Esophagus squamous epithelium (tissue), 5 donors: ENCODE data around the gene ATP8A1. TPM values are rescaled to one million over a fixed set of nuclear protein-coding genes. Genes with fewer than 3 reads are reported as not detected.

Experiments
- DNase-seq: peaks from one replicate; lab custom pipeline; 2025; lab: John Stamatoyannopoulos, UW
- H3K27ac ChIP-seq, 4 donors: fragments of 200-600 bp; sonication (generic); one replicate each; pipeline ENCODE4 v1.5.1; 2016 to 2019; ENCODE audit warnings: mild to moderate bottlenecking in 1 of 4
- H3K27me3 ChIP-seq, 4 donors: fragments of 200-600 bp; sonication (generic); 1 replicate in 3 of 4; 2 replicates in 1 of 4; pipeline versions ENCODE4 v1.5.1 to v1.6.0; 2017 to 2021; ENCODE audit warnings: antibody characterized with exemption in 1 of 4
- H3K36me3 ChIP-seq, 3 donors: fragments of 200-600 bp; sonication (generic); one replicate each; pipeline ENCODE4 v1.5.1; 2016 to 2019
- H3K4me1 ChIP-seq, 3 donors: fragments of 200-600 bp; sonication (generic); one replicate each; pipeline ENCODE4 v1.5.1; 2017 to 2019
- H3K4me3 ChIP-seq, 4 donors: fragments of 200-600 bp; sonication (generic); 1 replicate in 3 of 4; 2 replicates in 1 of 4; pipeline ENCODE4 v1.5.1; 2016 to 2019; ENCODE audit warnings: mild to moderate bottlenecking in 2 of 4, moderate library complexity in 1 of 4
- H3K9me3 ChIP-seq, 3 donors: fragments of 200-600 bp; sonication (generic); one replicate each; pipeline ENCODE4 v1.5.1; 2016 to 2019
- POLR2A ChIP-seq, 4 donors: fragments of 450-650 bp; IDR thresholded peaks; one replicate each; pipeline ENCODE4 v1.6.1; 2017; ENCODE audit warnings: antibody characterized with exemption in 4 of 4, mild to moderate bottlenecking in 4 of 4, moderate library complexity in 3 of 4
- WGBS, 2 donors: methylation state at CpG; one replicate each; pipeline ENCODE4 v1.1.5; 2018; 5-methylcytosine and 5-hydroxymethylcytosine counted together
- intact Hi-C: fragments of 100-400 bp; cut with DNase I; formaldehyde crosslinking; loops from one replicate; pipeline ENCODE4 v1.15.0; 2022
- total RNA-seq, 4 donors: library from RNA; depleted of rRNA; stranded (reverse); fragments of >200 nt; gene quantifications; one replicate each; pipeline ENCODE4 v1.1.0, GENCODE V29; 2016
- TF ChIP-seq, protein P1 (sequence below), 6 experiments: fragments of 450-650 bp in 4 of 6; fragments of 200-600 bp in 2 of 6; sonication (generic) in 2 of 6; IDR thresholded peaks; one replicate each; pipeline ENCODE4 v1.5.1; 2016 to 2019; ENCODE audit warnings: antibody characterized with exemption in 6 of 6, mild to moderate bottlenecking in 4 of 6, moderate library complexity in 4 of 6
- donor health status: DM: yes; HTN: yes; CAD: no.

ATP8A1 gene
- total RNA-seq, 4 donors from 2014 or later: 1.9 to 11.8 (median 3.3) TPM

DNA sequence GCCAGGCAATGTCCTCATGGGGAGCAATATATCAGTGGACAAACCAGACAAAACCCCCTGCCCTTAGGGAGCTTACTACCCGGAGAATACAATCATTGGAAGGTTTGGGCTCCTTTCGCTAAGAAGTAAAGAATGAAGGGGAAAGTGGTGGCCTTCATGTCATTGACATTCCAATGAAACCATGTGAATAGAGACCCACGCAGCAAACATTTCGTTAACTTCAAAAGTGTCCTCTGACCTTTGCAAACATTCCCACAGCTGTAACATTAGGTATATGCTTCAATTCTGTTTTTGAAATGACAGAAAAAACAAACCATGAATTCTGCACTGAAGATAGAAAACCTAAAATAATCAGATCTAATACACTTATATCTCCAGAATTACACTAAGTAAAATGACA is 7.0 kb downstream of the ATP8A1 start:
- no peak overlapping the region for H3K4me3 ChIP-seq

DNA sequence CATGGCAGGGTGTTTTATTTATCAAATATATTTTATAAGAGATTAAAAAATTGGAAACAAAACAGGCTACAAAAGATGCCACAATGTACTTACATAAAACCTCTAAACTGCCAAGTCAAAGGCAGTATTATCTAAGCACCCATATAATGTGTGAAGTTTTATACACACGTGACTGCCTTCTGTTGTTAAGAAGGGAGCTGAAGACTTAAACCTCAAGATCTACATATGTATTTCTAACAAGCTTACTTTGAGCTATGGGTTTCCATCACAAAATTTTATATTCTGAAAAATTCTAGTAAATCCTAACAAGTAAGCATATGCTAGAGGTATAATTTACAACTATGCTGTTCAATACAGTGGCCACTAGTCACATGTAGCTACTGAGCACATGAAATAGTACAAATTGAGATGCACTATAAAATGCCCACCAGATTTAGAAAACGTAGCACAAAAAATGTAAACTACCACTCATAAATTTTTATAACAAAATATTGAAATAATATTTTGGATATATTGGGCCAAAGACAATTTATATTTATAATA is 9.8 kb downstream of the ATP8A1 start:
- no peak for TF ChIP-seq POLR2A (IDR thresholded peaks at IDR 0.05)
- TF ChIP-seq, protein P1, sequence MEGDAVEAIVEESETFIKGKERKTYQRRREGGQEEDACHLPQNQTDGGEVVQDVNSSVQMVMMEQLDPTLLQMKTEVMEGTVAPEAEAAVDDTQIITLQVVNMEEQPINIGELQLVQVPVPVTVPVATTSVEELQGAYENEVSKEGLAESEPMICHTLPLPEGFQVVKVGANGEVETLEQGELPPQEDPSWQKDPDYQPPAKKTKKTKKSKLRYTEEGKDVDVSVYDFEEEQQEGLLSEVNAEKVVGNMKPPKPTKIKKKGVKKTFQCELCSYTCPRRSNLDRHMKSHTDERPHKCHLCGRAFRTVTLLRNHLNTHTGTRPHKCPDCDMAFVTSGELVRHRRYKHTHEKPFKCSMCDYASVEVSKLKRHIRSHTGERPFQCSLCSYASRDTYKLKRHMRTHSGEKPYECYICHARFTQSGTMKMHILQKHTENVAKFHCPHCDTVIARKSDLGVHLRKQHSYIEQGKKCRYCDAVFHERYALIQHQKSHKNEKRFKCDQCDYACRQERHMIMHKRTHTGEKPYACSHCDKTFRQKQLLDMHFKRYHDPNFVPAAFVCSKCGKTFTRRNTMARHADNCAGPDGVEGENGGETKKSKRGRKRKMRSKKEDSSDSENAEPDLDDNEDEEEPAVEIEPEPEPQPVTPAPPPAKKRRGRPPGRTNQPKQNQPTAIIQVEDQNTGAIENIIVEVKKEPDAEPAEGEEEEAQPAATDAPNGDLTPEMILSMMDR (IDR thresholded peaks at IDR 0.05): no peak
- Histone ChIP-seq H3K36me3 (no peaks in the 10 kb centered on the region), H3K4me3 (no peak overlapping the region), H3K27me3 (no peaks in the 10 kb centered on the region), H3K9me3 (no peaks in the 10 kb centered on the region), H3K4me1 (no peaks in the 10 kb centered on the region), H3K27ac (no peak overlapping the region)
- intact Hi-C loops: no loop called here
- DNase-seq: no peak
- 74 to 78% methylated on average over 2 of the region's 2 CpGs for WGBS, 2 donors

More for the DNA sequence above, 7.0 kb downstream of the ATP8A1 start:
- TF ChIP-seq, protein P1 (IDR thresholded peaks at IDR 0.05): no peak
- TF ChIP-seq POLR2A (IDR thresholded peaks at IDR 0.05): no peak
- DNase-seq: no peak
- 79 to 87% methylated on average over 4 of the region's 4 CpGs for WGBS, 2 donors
- no peaks in the 10 kb centered on the region for H3K9me3 ChIP-seq
- H3K4me1 ChIP-seq: peaks cover 3 to 19% (median 6%) of the 10 kb centered on the region in 3 donors
- intact Hi-C loops: no loop called here
- no peaks in the 10 kb centered on the region for H3K36me3 ChIP-seq
- H3K27me3 ChIP-seq: no peaks in the 10 kb centered on the region
- H3K27ac ChIP-seq: no peak overlapping the region

DNA sequence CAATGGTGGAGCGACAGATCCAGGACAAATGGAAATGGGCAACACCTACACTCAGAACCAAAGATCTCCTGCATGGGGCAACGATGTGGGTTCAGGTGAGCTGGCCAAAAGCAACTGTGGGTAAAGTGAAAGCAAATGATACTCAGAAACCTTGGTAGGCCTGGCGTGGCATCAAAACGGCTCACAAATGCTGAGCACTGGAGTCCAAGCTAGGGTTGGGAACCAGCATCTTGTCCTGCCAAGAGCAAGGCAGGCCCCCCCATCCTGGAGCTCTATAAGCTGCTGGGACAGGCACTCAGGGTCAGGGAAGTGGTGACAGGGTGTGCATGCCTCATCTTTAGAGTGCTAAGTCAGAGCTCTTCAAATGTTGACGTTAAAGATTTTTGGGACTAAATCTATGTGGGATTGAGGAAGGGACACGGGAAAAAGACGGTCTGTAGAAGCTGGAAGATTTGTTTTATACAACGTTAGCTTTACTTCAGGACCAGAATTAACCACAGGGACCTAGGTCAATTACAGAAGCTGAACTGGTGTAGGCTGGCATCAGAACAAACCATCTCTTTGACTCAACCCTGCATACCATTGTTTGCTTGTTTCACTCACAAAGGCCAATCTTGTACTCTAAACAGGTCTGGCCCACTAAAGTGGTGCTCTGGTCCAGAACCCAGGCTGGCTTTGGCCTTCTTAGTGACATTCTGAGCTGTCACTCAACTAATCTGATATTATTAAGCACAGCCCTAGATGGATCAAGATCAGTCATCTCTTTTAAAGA is 10.7 kb downstream of the ATP8A1 start:
- Histone ChIP-seq H3K27ac (no peak overlapping the region), H3K36me3 (no peaks in the 10 kb centered on the region), H3K27me3 (no peaks in the 10 kb centered on the region), H3K4me3 (no peak overlapping the region), H3K4me1 (no peaks in the 10 kb centered on the region), H3K9me3 (no peaks in the 10 kb centered on the region)
- DNase-seq: no peak
- TF ChIP-seq POLR2A (IDR thresholded peaks at IDR 0.05): no peak
- TF ChIP-seq, protein P1 (IDR thresholded peaks at IDR 0.05): no peak
- intact Hi-C loops: no loop called here
- 86 to 88% methylated on average over 8 of the region's 8 CpGs for WGBS, 2 donors

DNA sequence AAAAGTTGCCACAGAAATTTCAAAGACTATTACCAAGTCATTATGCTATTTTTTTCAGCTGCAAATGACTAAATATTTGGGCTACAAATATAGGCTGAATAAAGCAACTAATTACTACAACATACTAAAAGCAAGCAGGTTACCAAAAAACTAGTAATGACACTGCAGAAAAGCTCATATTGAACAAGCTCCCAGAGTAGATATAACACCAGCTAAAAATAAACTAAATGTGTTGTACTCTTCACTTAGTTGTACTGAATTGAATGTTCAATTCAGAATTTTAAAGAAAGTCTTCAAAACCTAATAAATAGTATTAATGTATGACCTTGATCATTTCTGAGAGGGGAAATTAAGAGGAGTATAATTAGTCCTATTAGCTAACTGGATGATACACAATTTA is 12.0 kb downstream of the ATP8A1 start:
- Histone ChIP-seq H3K4me1 (no peaks in the 10 kb centered on the region), H3K9me3 (no peaks in the 10 kb centered on the region), H3K4me3 (no peak overlapping the region), H3K27me3 (no peaks in the 10 kb centered on the region), H3K36me3 (no peaks in the 10 kb centered on the region), H3K27ac (no peak overlapping the region)
- intact Hi-C loops: no loop called here
- DNase-seq: no peak
- TF ChIP-seq POLR2A (IDR thresholded peaks at IDR 0.05): no peak
- TF ChIP-seq, protein P1 (IDR thresholded peaks at IDR 0.05): no peak

DNA sequence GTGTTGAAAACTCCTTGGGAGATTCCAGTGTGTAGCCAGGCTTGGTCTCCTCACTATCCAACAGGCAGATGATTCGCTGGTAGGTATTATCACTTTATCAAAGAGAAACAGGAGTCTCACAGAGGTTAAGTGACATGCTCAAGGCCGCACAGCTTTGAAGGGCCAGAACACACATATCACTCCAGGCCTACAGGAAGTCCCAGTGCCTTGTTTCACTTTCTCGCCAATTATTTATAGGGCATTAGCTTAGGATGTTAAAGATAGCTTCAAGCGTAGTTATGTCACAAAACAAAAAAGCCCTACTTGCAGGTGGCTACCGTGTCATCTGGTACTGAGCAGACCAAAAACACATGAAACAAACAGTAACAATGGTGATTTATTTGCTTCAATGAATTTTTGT is 13.2 kb downstream of the ATP8A1 start:
- Histone ChIP-seq H3K27me3 (no peaks in the 10 kb centered on the region), H3K27ac (no peak overlapping the region), H3K9me3 (no peaks in the 10 kb centered on the region), H3K4me1 (peaks cover 0 to under 1% (median 0%) of the 10 kb centered on the region in 3 donors), H3K4me3 (no peak overlapping the region), H3K36me3 (no peaks in the 10 kb centered on the region)
- intact Hi-C loops: no loop called here
- WGBS, 2 donors: 81 to 89% methylated on average over 3 to 5 of the region's 5 CpGs
- DNase-seq: no peak
- TF ChIP-seq, protein P1 (IDR thresholded peaks at IDR 0.05): no peak
- TF ChIP-seq POLR2A (IDR thresholded peaks at IDR 0.05): no peak
